Esophagus squamous epithelium (tissue), 5 donors: Measurements from ENCODE around the gene RFWD3. TPM values are rescaled to one million over a fixed set of nuclear protein-coding genes. Genes with fewer than 3 reads are reported as not detected.

ENCODE experiments used
- DNase-seq: peaks from one replicate; lab custom pipeline; 2025; lab: John Stamatoyannopoulos, UW
- H3K27ac ChIP-seq, 4 donors: fragments of 200-600 bp; sonication (generic); one replicate each; pipeline ENCODE4 v1.5.1; 2016 to 2019; ENCODE audit warnings: mild to moderate bottlenecking in 1 of 4
- H3K27me3 ChIP-seq, 4 donors: fragments of 200-600 bp; sonication (generic); 1 replicate in 3 of 4; 2 replicates in 1 of 4; pipeline versions ENCODE4 v1.5.1 to v1.6.0; 2017 to 2021; ENCODE audit warnings: antibody characterized with exemption in 1 of 4
- H3K36me3 ChIP-seq, 3 donors: fragments of 200-600 bp; sonication (generic); one replicate each; pipeline ENCODE4 v1.5.1; 2016 to 2019
- H3K4me1 ChIP-seq, 3 donors: fragments of 200-600 bp; sonication (generic); one replicate each; pipeline ENCODE4 v1.5.1; 2017 to 2019
- H3K4me3 ChIP-seq, 4 donors: fragments of 200-600 bp; sonication (generic); 1 replicate in 3 of 4; 2 replicates in 1 of 4; pipeline ENCODE4 v1.5.1; 2016 to 2019; ENCODE audit warnings: mild to moderate bottlenecking in 2 of 4, moderate library complexity in 1 of 4
- H3K9me3 ChIP-seq, 3 donors: fragments of 200-600 bp; sonication (generic); one replicate each; pipeline ENCODE4 v1.5.1; 2016 to 2019
- POLR2A ChIP-seq, 4 donors: fragments of 450-650 bp; IDR thresholded peaks; one replicate each; pipeline ENCODE4 v1.6.1; 2017; ENCODE audit warnings: antibody characterized with exemption in 4 of 4, mild to moderate bottlenecking in 4 of 4, moderate library complexity in 3 of 4
- WGBS, 2 donors: methylation state at CpG; one replicate each; pipeline ENCODE4 v1.1.5; 2018; 5-methylcytosine and 5-hydroxymethylcytosine counted together
- intact Hi-C: fragments of 100-400 bp; cut with DNase I; formaldehyde crosslinking; loops from one replicate; pipeline ENCODE4 v1.15.0; 2022
- total RNA-seq, 4 donors: library from RNA; depleted of rRNA; stranded (reverse); fragments of >200 nt; gene quantifications; one replicate each; pipeline ENCODE4 v1.1.0, GENCODE V29; 2016
- TF ChIP-seq, protein P1 (sequence below), 6 experiments: fragments of 450-650 bp in 4 of 6; fragments of 200-600 bp in 2 of 6; sonication (generic) in 2 of 6; IDR thresholded peaks; one replicate each; pipeline ENCODE4 v1.5.1; 2016 to 2019; ENCODE audit warnings: antibody characterized with exemption in 6 of 6, mild to moderate bottlenecking in 4 of 6, moderate library complexity in 4 of 6
- donor health status: DM: yes; HTN: yes; CAD: no.

The RFWD3 gene, protein sequence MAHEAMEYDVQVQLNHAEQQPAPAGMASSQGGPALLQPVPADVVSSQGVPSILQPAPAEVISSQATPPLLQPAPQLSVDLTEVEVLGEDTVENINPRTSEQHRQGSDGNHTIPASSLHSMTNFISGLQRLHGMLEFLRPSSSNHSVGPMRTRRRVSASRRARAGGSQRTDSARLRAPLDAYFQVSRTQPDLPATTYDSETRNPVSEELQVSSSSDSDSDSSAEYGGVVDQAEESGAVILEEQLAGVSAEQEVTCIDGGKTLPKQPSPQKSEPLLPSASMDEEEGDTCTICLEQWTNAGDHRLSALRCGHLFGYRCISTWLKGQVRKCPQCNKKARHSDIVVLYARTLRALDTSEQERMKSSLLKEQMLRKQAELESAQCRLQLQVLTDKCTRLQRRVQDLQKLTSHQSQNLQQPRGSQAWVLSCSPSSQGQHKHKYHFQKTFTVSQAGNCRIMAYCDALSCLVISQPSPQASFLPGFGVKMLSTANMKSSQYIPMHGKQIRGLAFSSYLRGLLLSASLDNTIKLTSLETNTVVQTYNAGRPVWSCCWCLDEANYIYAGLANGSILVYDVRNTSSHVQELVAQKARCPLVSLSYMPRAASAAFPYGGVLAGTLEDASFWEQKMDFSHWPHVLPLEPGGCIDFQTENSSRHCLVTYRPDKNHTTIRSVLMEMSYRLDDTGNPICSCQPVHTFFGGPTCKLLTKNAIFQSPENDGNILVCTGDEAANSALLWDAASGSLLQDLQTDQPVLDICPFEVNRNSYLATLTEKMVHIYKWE
- 10 to 100 TPM; 10.1 to 35.2 (median 16.7) TPM for total RNA-seq

DNA sequence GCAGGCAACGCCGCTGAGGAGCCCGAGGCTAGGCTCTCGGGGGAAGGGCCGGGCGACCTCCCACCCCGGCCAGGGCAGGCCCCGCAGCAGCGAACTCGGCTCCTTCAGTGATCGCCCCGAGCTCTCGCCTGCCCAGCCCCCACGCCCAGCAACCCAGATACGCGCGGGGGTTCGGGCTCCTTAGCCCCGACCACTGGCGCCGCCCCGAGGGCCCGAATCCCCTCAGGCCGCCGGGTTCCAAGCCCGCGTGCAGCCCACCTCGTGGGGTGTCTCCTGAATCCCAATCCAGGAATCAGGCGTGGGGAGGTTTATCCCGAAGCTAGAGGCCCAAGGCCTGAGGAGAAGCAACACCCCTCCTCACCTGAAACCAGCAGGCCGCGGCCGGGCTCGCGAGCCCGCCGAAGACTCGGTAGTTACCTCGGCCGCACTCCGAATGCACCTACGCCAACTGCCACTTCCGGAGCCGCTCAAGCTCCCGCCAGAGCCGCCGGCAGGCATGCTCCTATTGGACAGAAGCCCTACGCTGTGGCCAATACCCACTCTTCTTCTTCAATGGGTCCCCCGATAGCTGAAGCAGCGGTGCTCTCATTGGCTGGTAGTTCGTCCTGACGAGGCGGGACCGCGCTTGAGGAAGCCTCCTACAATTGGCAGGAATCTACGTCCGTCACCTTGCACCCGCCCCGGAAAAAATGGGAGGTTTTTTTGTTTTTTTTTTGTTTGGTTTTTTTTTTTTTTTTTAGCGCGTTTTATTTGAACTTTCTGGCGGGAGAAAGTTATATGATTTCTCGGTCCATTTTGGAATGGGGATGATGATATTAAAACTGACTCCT is at the start of gene RFWD3:
RFWD3 (minus strand) TSS at position 453 of the 830 bp plus-strand sequence. CDS start 5,428 bp downstream, outside the sequence.
- 0% methylated on average over 17 to 23 of the region's 63 CpGs for WGBS, 2 donors
- intact Hi-C loops: no loop called here
- H3K4me3 ChIP-seq: peak within 1 kb of the TSS; percentile 78 to 93 (median 85)

DNA sequence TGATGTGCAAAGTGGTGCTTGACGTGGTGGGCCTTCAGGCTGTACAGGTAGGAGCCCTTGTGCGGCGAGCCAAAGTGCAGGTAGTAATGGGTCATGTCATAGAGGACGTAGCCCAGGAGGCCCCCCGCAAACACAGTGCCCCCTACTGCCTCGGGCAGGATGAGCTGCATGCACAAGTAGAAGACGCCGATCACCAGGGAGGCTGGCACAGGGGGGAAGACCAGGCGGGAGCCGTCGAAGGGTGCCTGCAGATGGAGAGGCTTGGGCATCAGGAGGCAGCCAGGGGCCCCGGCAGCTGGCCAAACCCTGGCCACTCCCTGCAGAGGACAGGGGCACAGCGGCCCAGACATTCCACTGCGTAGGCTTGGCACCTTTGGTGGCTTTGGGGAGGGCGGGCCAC is 49.7 kb upstream of the RFWD3 start:
- 78 to 82% methylated on average over 12 to 14 of the region's 15 CpGs for WGBS, 2 donors
- no peak for TF ChIP-seq POLR2A (IDR thresholded peaks at IDR 0.05)
- TF ChIP-seq, protein P1, sequence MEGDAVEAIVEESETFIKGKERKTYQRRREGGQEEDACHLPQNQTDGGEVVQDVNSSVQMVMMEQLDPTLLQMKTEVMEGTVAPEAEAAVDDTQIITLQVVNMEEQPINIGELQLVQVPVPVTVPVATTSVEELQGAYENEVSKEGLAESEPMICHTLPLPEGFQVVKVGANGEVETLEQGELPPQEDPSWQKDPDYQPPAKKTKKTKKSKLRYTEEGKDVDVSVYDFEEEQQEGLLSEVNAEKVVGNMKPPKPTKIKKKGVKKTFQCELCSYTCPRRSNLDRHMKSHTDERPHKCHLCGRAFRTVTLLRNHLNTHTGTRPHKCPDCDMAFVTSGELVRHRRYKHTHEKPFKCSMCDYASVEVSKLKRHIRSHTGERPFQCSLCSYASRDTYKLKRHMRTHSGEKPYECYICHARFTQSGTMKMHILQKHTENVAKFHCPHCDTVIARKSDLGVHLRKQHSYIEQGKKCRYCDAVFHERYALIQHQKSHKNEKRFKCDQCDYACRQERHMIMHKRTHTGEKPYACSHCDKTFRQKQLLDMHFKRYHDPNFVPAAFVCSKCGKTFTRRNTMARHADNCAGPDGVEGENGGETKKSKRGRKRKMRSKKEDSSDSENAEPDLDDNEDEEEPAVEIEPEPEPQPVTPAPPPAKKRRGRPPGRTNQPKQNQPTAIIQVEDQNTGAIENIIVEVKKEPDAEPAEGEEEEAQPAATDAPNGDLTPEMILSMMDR (IDR thresholded peaks at IDR 0.05): no peak

More for the DNA sequence above, at the start of gene RFWD3:
- no peaks in the 10 kb centered on the region for H3K9me3 ChIP-seq
- peak; percentile 93 for DNase-seq
- peaks cover 7 to 45% (median 16%) of the 10 kb centered on the region in 3 donors for H3K4me1 ChIP-seq
- peak within 1 kb of the TSS; percentile 80 to 92 (median 88) for H3K27ac ChIP-seq
- peaks cover 5 to 37% (median 9%) of the 10 kb centered on the region in 3 donors for H3K36me3 ChIP-seq
- no peaks in the 10 kb centered on the region for H3K27me3 ChIP-seq
- TF ChIP-seq, protein P1 (IDR thresholded peaks at IDR 0.05): no peak
- TF ChIP-seq POLR2A (IDR thresholded peaks at IDR 0.05): peak in 3 of 4 donors; percentile 39 to 61 (median 42)

DNA sequence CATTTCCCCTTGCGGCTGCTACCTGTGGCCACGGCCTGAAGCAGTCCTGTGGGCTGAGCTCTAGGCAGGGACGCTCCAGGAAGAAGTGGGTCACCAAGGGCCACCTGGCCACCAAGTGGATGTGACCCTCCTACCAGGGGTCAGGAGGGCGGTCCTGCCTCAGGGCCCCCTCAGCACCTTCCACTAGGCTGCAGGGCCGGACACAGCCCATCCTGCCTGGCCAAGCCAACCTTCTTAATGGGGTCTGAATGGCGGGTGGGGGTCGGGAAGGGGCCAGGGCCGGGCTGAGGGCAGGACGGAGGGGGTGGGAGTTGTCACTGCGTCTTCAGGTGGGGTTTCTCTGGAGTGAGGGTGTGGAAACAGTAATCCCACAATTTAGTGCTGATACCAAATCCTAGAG is 47.2 kb upstream of the RFWD3 start:
- DNase-seq: no peak
- TF ChIP-seq POLR2A (IDR thresholded peaks at IDR 0.05): no peak
- TF ChIP-seq, protein P1 (IDR thresholded peaks at IDR 0.05): no peak
- WGBS, 2 donors: 94% methylated on average over 6 of the region's 10 CpGs; no CpG with 5 or more reads in 1 of the 2 donors
- H3K27ac ChIP-seq: no peak overlapping the region
- intact Hi-C loops: no loop called here
- H3K27me3 ChIP-seq: no peaks in the 10 kb centered on the region
- peaks cover 0 to 6% (median 0%) of the 10 kb centered on the region in 3 donors for H3K4me1 ChIP-seq
- H3K4me3 ChIP-seq: no peak overlapping the region
- H3K36me3 ChIP-seq: no peaks in the 10 kb centered on the region
- H3K9me3 ChIP-seq: no peaks in the 10 kb centered on the region

More for the DNA sequence above, 49.7 kb upstream of the RFWD3 start:
- H3K27me3 ChIP-seq: no peaks in the 10 kb centered on the region
- H3K36me3 ChIP-seq: no peaks in the 10 kb centered on the region
- no peak overlapping the region for H3K27ac ChIP-seq
- no peaks in the 10 kb centered on the region for H3K4me1 ChIP-seq
- no peaks in the 10 kb centered on the region for H3K9me3 ChIP-seq
- DNase-seq: no peak
- intact Hi-C loops: no loop called here
- no peak overlapping the region for H3K4me3 ChIP-seq

DNA sequence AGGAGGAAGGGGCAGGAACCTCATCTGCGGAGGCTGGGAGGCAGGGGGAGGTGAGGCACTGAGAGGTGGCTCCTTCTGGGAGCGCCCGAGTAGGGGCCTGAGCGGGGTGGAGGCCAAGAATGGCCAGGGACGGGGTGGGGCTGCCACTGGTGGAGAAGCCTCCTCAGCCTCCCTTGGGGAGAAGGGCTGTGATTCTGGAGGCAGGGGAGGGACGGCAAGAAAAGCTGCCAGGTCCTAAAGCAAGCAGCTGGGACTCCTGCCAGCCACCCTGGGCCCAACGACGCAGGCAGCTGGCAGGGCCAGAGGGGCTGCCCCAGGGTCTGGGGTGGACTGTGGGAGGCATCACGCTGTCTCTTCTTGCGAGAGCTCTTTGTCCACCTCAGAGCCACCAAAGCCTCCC is 46.6 kb upstream of the RFWD3 start:
- no peak for TF ChIP-seq POLR2A (IDR thresholded peaks at IDR 0.05)
- TF ChIP-seq, protein P1 (IDR thresholded peaks at IDR 0.05): no peak
- H3K9me3 ChIP-seq: no peaks in the 10 kb centered on the region
- H3K27ac ChIP-seq: no peak overlapping the region
- 66 to 80% methylated on average over 4 to 10 of the region's 10 CpGs for WGBS, 2 donors
- no peaks in the 10 kb centered on the region for H3K36me3 ChIP-seq
- peaks cover 0 to 6% (median 0%) of the 10 kb centered on the region in 3 donors for H3K4me1 ChIP-seq
- DNase-seq: no peak
- intact Hi-C loops: no loop called here
- no peak overlapping the region for H3K4me3 ChIP-seq
- H3K27me3 ChIP-seq: no peaks in the 10 kb centered on the region
